DOHH2 (cell line): Measurements from ENCODE around the gene ADORA1.

ENCODE experiments used
- H3F3A ChIP-seq: fragments of 200-600 bp; sonication (generic), shearing (Covaris generic); 2 replicates; pipeline ENCODE4 v1.6.0; 2016; ENCODE audit warnings: antibody characterized with exemption, mild to moderate bottlenecking; ENCODE audit not compliant: control insufficient read depth, insufficient read depth
- H3K27ac ChIP-seq: fragments of 200-600 bp; sonication (generic); 2 replicates; pipeline ENCODE4 v1.5.1; 2014; ENCODE audit warnings: low read depth, mild to moderate bottlenecking, low read length, moderate library complexity
- H3K27me3 ChIP-seq: fragments of 200-600 bp; sonication (generic); 2 replicates; pipeline ENCODE4 v1.6.1; 2014; ENCODE audit warnings: mild to moderate bottlenecking, low read length, mixed read lengths; ENCODE audit not compliant: control insufficient read depth
- H3K36me3 ChIP-seq: fragments of 200-600 bp; sonication (generic); 2 replicates; pipeline ENCODE4 v1.6.1; 2014; ENCODE audit warnings: mild to moderate bottlenecking, low read length, moderate library complexity, mixed read lengths; ENCODE audit not compliant: control insufficient read depth
- H3K4me1 ChIP-seq: fragments of 200-600 bp; sonication (generic); 2 replicates; pipeline ENCODE4 v1.6.1; 2014; ENCODE audit warnings: mild to moderate bottlenecking, low read length, mixed read lengths; ENCODE audit not compliant: control insufficient read depth
- H3K4me2 ChIP-seq: fragments of 200-600 bp; sonication (generic); 2 replicates; pipeline ENCODE4 v1.6.0; 2014; ENCODE audit warnings: mild to moderate bottlenecking, low read length, moderate library complexity
- H3K4me3 ChIP-seq: fragments of 200-600 bp; sonication (generic); 2 replicates; pipeline ENCODE4 v1.5.1; 2014; ENCODE audit warnings: mild to moderate bottlenecking, low read length, mixed read lengths
- H3K79me2 ChIP-seq: fragments of 200-600 bp; sonication (generic); 2 replicates; pipeline ENCODE4 v1.6.1; 2014; ENCODE audit warnings: mild to moderate bottlenecking, low read length, mixed read lengths; ENCODE audit not compliant: control insufficient read depth
- H3K9me2 ChIP-seq: fragments of 200-600 bp; sonication (generic); replicated peaks from 2 replicates; pipeline ENCODE4 v1.6.1; 2014; ENCODE audit warnings: mild to moderate bottlenecking, low read length, mixed read lengths; ENCODE audit not compliant: control insufficient read depth
- H3K9me3 ChIP-seq: fragments of 200-600 bp; sonication (generic); 2 replicates; pipeline ENCODE4 v1.6.1; 2014; ENCODE audit warnings: antibody characterized with exemption, low read length, mixed read lengths; ENCODE audit not compliant: control insufficient read depth, insufficient read depth
- H4K20me1 ChIP-seq: fragments of 200-600 bp; sonication (generic); 2 replicates; pipeline ENCODE4 v1.6.0; 2014; ENCODE audit warnings: low read depth, mild to moderate bottlenecking, antibody characterized with exemption, low read length, moderate library complexity; ENCODE audit not compliant: control insufficient read depth, insufficient read depth
- EZH2phosphoT487 ChIP-seq: fragments of 200-600 bp; sonication (generic); IDR thresholded peaks from 2 replicates; pipeline ENCODE4 v1.6.1; 2017; ENCODE audit warnings: borderline replicate concordance, mild to moderate bottlenecking, antibody characterized with exemption, low read length, moderate library complexity, mixed read lengths
- TF ChIP-seq, protein P1 (sequence below): fragments of 200-600 bp; sonication (generic); IDR thresholded peaks from one replicate; pipeline ENCODE4 v1.5.1; 2014; ENCODE audit warnings: antibody characterized with exemption, mild to moderate bottlenecking, low read depth, low read length; ENCODE audit not compliant: poor library complexity, severe bottlenecking

The ADORA1 gene

DNA sequence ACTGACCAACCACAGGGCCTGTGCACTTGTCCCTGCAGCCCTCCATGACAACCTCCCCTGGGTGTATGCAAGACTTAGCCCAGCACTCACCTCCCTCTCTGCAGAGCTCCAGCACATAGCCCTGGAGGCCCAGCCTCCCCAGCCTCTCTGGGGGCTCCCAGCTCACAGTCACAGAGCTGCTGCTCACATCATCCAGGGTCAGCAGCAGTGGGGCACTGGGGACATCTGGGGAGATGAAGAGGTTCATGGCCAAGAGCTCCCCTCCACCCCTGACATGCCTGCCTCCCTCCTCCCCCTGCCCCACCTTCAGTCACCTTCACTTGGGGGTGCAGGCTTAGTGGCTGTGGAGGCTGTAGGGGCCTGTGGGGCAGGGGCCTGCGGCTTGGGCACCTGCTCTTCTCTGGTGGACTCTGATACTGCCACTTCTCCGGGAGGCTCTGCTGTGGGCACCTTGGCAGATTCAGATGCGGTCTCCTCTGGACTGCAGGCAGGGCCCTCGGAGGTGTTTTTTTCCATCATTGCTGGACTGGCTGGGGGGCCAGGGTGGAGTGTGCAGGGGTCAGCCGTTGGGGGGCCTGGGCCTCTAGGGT lies 47.8 kb downstream of the ADORA1 start, which contains the start of gene MYBPH:
MYBPH (minus strand) TSS at position 590 of the 590 bp plus-strand sequence; CDS start at position 519, 71 bp downstream.
- H3K4me2 ChIP-seq, result no peak within 1 kb of the TSS; the same call in 1 of the 2 replicates
- TF ChIP-seq EZH2phosphoT487, result no peak
- TF ChIP-seq, protein P1, sequence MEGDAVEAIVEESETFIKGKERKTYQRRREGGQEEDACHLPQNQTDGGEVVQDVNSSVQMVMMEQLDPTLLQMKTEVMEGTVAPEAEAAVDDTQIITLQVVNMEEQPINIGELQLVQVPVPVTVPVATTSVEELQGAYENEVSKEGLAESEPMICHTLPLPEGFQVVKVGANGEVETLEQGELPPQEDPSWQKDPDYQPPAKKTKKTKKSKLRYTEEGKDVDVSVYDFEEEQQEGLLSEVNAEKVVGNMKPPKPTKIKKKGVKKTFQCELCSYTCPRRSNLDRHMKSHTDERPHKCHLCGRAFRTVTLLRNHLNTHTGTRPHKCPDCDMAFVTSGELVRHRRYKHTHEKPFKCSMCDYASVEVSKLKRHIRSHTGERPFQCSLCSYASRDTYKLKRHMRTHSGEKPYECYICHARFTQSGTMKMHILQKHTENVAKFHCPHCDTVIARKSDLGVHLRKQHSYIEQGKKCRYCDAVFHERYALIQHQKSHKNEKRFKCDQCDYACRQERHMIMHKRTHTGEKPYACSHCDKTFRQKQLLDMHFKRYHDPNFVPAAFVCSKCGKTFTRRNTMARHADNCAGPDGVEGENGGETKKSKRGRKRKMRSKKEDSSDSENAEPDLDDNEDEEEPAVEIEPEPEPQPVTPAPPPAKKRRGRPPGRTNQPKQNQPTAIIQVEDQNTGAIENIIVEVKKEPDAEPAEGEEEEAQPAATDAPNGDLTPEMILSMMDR, result no peak
- H4K20me1 ChIP-seq, result no peaks in the 10 kb centered on the region
- no peaks in the 10 kb centered on the region for H3K79me2 ChIP-seq
- no peaks in the 10 kb centered on the region for H3K9me2 ChIP-seq
- H3K4me1 ChIP-seq, result peaks cover 16% of the 10 kb centered on the region
- H3K27me3 ChIP-seq, result peaks cover 3% of the 10 kb centered on the region; the same call in 1 of the 2 replicates
- no peaks in the 10 kb centered on the region for H3K36me3 ChIP-seq
- H3F3A ChIP-seq, result no peaks in the 10 kb centered on the region
- H3K27ac ChIP-seq, result no peak within 1 kb of the TSS
- no peak within 1 kb of the TSS for H3K4me3 ChIP-seq
- H3K9me3 ChIP-seq, result no peaks in the 10 kb centered on the region

DNA sequence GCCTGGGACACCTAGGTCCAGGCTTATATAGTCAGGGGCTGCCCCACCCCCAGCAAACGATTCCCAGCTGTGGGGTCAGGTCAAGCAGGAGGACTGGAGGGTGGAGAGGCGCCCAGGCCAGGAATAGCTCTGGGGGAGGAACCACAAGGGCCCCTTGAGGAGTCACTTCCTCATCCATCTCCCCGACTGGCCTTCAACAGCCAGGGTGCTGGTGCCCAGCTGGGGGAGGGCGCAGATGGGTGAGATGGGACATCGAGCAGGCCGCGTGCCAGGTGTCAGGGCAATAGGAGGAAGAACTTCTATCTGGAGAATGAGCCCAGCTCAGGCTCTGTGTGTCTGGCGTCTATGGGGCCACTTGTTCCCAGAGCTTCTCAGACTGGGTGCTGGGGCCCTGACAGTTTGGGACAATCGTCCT lies 48.3 kb downstream of the ADORA1 start:
- no peaks in the 10 kb centered on the region for H3K9me2 ChIP-seq
- H3K27ac ChIP-seq, result no peak overlapping the region
- H3K4me1 ChIP-seq, result peaks cover 16% of the 10 kb centered on the region
- H3F3A ChIP-seq, result no peaks in the 10 kb centered on the region
- H3K4me2 ChIP-seq, result no peak overlapping the region; the same call in 1 of the 2 replicates
- peaks cover 3% of the 10 kb centered on the region; the same call in 1 of the 2 replicates for H3K27me3 ChIP-seq
- H4K20me1 ChIP-seq, result no peaks in the 10 kb centered on the region
- H3K9me3 ChIP-seq, result no peaks in the 10 kb centered on the region
- H3K79me2 ChIP-seq, result no peaks in the 10 kb centered on the region
- H3K36me3 ChIP-seq, result no peaks in the 10 kb centered on the region
- no peak for TF ChIP-seq EZH2phosphoT487
- TF ChIP-seq, protein P1, result no peak
- no peak overlapping the region for H3K4me3 ChIP-seq

DNA sequence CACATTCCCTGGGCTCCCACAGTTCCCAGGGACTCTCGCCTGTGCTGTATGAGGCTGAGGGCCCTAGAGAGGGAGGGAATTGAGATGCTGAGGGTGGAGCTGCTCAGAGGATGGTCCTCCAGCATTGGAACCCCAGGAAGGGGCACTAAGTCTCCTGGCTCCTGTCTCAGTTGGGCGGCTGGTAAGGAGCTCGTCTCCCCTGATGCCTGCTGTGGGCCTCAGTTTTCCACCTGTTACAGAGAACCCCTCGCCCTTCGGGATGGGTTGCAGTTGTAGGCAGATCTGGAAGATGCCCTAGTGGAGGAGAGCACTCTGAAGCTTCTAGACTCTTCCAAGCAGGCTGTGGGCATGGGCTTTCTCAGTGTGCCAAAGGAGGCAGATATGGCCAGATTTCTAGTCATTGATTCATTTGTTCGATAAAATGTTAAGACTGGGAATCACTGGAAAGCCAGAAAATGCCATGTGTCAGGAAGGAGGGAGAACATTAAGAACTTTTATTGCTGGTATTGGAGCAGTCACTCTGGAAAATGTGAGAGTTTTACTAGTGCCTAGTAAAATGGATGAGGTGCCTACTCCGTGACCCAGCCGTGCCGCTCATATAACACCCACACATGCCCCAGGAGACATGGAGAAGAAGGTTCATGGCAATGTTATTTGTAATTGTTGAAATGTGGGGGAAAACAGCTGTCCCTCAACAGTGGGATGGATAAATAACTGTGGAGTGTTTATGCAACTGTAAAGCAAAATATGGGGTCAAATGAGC lies 48.9 kb downstream of the ADORA1 start:
- no peak overlapping the region for H3K4me3 ChIP-seq
- H4K20me1 ChIP-seq, result no peaks in the 10 kb centered on the region
- H3K9me2 ChIP-seq, result no peaks in the 10 kb centered on the region
- no peaks in the 10 kb centered on the region for H3F3A ChIP-seq
- H3K27ac ChIP-seq, result no peak overlapping the region
- no peaks in the 10 kb centered on the region for H3K9me3 ChIP-seq
- TF ChIP-seq, protein P1, result no peak
- TF ChIP-seq EZH2phosphoT487, result no peak
- peaks cover 16% of the 10 kb centered on the region for H3K4me1 ChIP-seq
- no peaks in the 10 kb centered on the region for H3K36me3 ChIP-seq
- H3K4me2 ChIP-seq, result no peak overlapping the region
- no peaks in the 10 kb centered on the region for H3K79me2 ChIP-seq
- H3K27me3 ChIP-seq, result peaks cover 3% of the 10 kb centered on the region; the same call in 1 of the 2 replicates
